Measurements from ENCODE around the gene TMEM163.
"Not testable (repeated sequence)": the region's sequence is repeated elsewhere in the genome, so short reads cannot be mapped to it uniquely, and the experiment has no call there.

TMEM163 gene

GRCh38 chr2:134718817-134719814, at the start of gene TMEM163:
Gene TMEM163 (minus strand): TSS chr2:134719000.
- no peak for DNase-seq (ENCODE audit: low read depth in 2 of 2)

GRCh38 chr2:134766583-134766982, 47.8 kb upstream of the TMEM163 start:
- no peak for DNase-seq (ENCODE audit: low read depth in 2 of 2)

DNA sequence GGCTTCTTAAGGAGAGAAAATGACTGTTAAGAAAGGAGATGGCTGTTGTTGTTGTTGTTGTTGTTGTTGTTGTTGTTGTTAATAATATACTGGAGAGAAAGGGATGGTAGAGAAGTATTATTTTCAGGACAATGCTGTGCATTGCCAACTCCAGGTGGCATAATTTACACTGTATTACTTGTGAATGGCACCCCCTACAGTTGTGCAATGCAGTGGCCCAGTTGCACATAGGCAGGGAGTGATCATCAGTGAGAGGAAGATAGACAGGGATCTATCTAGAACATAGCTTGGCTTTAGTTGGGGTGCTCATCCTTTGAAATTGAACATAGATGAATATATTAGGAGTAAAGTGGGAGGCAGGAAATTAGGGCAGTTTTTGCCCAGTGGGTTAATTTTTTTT, 47.2 kb upstream of the TMEM163 start:
- DNase-seq (ENCODE audit: low read depth in 2 of 2) = no peak

GRCh38 chr2:134764164-134764563, 45.4 kb upstream of the TMEM163 start:
- DNase-seq (ENCODE audit: low read depth in 2 of 2) = no peak

GRCh38 chr2:134763164-134763710, 44.4 kb upstream of the TMEM163 start:
- DNase-seq (ENCODE audit: low read depth in 2 of 2) = no peak

DNA sequence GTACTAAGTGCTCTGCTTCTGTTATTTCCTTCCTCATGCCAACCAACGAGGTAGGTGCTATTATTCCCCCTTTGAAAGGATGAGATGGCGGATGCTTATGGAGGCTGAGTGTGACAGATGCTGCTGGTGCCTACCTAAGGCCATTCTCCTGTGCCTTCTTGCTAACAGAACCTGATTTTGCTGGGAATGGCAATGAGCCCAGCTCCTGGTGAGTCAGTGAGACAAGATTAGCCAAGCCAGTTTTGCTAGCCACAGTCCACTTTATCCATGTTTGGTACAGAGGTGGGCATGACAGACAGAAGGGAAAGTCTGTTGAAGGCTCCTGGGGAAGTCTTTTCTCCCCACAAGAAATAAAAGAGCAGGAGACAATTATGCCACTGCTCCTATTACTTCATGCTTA, 43.7 kb upstream of the TMEM163 start:
- no peak for DNase-seq (ENCODE audit: low read depth in 2 of 2)

DNA sequence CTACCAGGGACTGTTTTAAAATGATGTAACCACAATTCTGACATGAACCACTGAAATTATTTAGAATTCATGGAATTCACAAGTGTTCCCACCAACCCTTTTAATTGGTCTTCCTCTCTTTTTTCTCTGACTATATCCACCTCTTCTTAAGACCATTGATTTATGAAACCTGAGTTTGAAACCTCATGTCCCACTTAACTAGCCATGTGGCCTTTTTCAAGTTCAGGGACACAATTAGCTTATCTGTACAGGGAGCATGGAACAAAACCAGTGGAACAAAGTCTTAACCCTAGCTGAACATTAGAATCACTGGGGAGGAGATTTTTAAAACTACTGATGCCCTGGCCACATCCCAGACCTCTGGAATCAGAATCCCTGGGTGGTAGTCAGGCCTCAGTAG, 41.6 kb upstream of the TMEM163 start:
- no peak for DNase-seq (ENCODE audit: low read depth in 2 of 2)

GRCh38 chr2:134758633-134759032, 39.8 kb upstream of the TMEM163 start:
- no peak for DNase-seq (ENCODE audit: low read depth in 2 of 2)

DNA sequence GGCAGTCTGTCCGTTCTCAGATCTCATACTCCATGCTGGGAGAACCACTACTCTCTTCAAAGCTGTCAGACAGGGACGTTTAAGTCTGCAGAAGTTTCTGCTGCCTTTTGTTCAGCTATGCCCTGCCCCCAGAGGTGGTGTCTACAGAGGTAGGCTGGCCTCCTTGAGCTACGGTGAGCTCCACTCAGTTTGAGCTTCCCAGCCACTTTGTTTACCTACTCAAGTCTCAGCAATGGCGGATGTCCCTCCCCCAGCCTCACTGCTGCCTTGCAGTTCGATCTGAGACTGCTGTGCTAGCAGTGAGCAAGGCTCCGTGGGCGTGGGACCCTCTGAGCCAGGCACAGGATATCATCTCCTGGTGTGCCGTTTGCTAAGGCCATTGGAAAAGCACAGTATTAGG, 33.2 kb upstream of the TMEM163 start:
- not testable (repeated sequence) for DNase-seq (ENCODE audit: low read depth in 2 of 2)

- no peak for DNase-seq (ENCODE audit: low read depth in 2 of 2)
Observed at GRCh38 chr2:134745546-134745945, 26.7 kb upstream of the TMEM163 start.

DNA sequence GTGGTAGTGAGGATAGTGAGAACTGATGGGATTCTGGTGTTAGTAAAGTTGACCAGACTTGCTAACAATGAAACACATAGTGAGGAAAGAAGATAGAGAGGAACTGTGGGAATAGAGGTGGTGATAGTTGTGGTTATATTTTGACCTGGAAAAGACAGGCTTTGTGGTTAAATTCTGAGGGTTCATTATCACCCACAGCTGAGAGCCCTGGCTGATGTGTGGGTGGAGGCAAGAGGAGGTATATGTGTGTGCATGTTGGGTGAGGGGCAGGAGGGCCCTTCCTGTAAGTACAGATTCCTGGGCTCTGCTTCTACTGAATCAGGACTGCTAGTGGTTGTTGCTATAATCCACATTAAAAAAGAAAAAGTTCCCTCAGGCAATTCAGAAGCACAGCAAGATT, 26.2 kb upstream of the TMEM163 start:
- DNase-seq (ENCODE audit: low read depth in 2 of 2) = peak in 1 of 2 experiments; percentile 2

DNA sequence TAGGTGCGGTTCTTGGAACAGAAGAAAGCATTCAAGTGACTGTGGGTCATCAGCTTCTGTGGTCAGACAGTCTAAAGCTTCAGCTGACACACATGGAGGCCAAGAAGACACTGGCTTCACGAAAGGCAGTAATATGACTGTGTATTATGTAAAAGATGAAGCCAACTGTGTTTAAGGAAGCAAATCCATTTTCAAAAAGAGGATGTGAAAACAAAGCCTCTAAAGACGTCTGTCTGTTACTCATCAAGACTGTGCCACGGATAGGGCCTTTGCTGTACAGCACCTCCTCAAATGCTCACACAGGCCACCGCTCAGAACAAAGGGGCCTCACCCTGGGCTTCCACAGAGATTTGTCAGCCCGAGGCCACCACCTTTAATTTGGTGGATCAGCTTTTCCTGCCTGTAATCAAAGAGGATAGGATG, 21.1 kb upstream of the TMEM163 start:
- no peak for DNase-seq (ENCODE audit: low read depth in 2 of 2)

- DNase-seq (ENCODE audit: low read depth in 2 of 2) = no peak
Observed at GRCh38 chr2:134739236-134739878, 20.6 kb upstream of the TMEM163 start.

DNA sequence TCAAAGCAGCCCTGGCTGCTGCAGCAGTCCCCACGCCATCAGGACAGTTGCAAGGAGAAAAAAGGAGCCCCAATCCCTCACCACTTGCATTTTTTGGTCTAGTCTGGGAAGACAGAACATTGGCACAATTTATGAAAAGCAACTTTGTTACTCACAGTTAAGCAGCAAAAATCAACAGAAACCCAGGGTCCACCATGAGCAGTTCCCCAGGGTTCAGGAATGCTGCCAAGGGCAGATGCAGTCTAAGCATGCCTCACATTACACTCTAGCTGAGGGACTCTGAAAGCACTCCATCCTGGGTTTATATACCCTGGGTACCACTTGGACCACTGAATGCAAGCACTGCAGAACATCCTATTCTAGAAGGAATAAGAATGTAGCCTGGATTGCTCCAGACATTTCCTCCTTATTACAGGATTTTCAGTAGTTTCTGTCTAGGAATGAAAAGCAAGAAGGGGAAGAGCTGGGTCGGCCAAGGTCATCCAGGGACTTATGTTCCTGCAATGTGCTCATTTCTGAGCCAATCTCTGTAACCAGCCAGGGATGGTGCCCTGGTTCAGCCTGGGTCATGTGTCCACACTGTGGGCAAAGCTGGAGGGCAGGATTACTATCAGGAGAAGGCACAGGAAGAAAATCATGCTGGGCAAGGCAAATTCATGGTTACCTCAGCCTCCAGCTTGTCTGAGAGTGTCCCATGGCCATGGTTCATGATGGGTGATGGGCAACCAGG, 19.5 kb upstream of the TMEM163 start:
- DNase-seq (ENCODE audit: low read depth in 2 of 2) = no peak

- no peak for DNase-seq (ENCODE audit: low read depth in 2 of 2)
Observed at GRCh38 chr2:134737671-134738070, 18.9 kb upstream of the TMEM163 start.

- DNase-seq (ENCODE audit: low read depth in 2 of 2) = no peak
Observed at GRCh38 chr2:134736167-134736880, 17.5 kb upstream of the TMEM163 start.

DNA sequence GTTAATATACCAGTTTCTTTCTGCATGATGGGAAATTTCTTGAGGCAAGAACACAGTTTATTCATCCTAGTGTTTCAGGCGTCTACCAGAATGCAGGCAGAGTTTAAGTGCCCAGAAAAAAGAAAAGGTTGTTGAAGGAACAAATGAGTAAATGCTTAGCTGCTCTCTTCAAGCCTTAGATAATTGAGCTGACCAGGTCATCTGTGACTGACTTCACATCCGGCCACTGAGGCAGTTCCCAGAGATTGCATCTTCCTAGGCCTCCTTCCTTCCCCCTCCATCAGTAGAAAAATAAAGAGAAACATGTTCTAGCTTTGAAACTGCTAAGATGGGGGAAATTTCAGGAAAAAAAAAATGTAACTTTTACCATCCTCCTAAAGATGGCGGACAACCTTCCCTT, 9.4 kb upstream of the TMEM163 start:
- DNase-seq (ENCODE audit: low read depth in 2 of 2) = no peak

DNA sequence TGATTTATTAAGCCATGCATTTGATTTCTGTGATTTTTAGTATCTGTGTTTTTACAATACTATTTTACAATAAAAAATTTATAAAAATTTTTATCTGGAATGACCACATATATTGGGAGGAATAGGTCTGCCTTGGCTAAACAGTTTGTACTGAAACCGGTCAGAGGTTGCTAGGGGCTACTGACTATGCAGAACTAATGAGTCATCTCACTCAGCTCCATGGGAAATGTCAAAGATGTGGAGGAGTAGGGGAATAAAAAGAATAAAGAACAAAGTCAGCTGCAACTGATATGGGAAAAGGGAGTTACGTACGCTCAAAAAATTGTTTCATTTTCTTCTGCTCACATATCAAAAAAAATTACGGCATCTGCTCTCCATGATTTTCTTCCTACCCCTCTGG, 8.6 kb upstream of the TMEM163 start:
- DNase-seq (ENCODE audit: low read depth in 2 of 2) = no peak

- DNase-seq (ENCODE audit: low read depth in 2 of 2) = no peak
Observed at GRCh38 chr2:134726645-134727044, 7.8 kb upstream of the TMEM163 start.

GRCh38 chr2:134725876-134726275, 7.1 kb upstream of the TMEM163 start:
- no peak for DNase-seq (ENCODE audit: low read depth in 2 of 2)

GRCh38 chr2:134724341-134724740, 5.5 kb upstream of the TMEM163 start:
- DNase-seq (ENCODE audit: low read depth in 2 of 2) = no peak
